Naive thymus-derived CD8-positive, alpha-beta T cell (primary cell): Measurements from ENCODE around the gene KRT34. TPM values are rescaled to one million over a fixed set of nuclear protein-coding genes. Genes with fewer than 3 reads are reported as not detected.

Source experiments
- ATAC-seq, 2 donors: fragments of 150-1000 bp; cut with Tn5 transposase in 1 of 2; sonication (Bioruptor Pico), chemical (Tn5 transposase) in 1 of 2; 1 replicate in 1 of 2; 2 replicates in 1 of 2; pipeline ENCODE4 v1.10.0; 2021; ENCODE audit warnings: mild to moderate bottlenecking in 2 of 2, moderate library complexity in 2 of 2
- POLR2A ChIA-PET: fragments of 350-600 bp; sonication (Branson Sonifier 250); formaldehyde crosslinking; loops from one replicate; lab custom pipeline; 2021; ENCODE audit warnings: antibody characterized with exemption; lab: Charles Lee
- DNase-seq, 10 donors: peaks; one replicate each; pipeline versions ENCODE4 v3.0.0 to v3.0.0-alpha.2; 2020 to 2022
- H3K27ac Mint-ChIP-seq, 10 donors: one replicate each; pipeline ENCODE4 v1.8.0; 2020 to 2022; ENCODE audit warnings: mild to moderate bottlenecking in 10 of 10, mixed read lengths in 10 of 10, moderate library complexity in 4 of 10, inconsistent platforms in 1 of 10
- H3K27me3 Mint-ChIP-seq, 5 donors: one replicate each; pipeline ENCODE4 v1.8.0; 2021 to 2022; ENCODE audit warnings: mixed read lengths in 5 of 5
- H3K36me3 Mint-ChIP-seq, 3 donors: one replicate each; pipeline ENCODE4 v1.8.0; 2020 to 2022; ENCODE audit warnings: mixed read lengths in 3 of 3, mild to moderate bottlenecking in 2 of 3, inconsistent platforms in 1 of 3
- H3K4me1 Mint-ChIP-seq, 4 donors: one replicate each; pipeline ENCODE4 v1.8.0; 2021 to 2022; ENCODE audit warnings: mixed read lengths in 4 of 4
- H3K4me3 Mint-ChIP-seq, 10 donors: one replicate each; pipeline ENCODE4 v1.8.0; 2020 to 2022; ENCODE audit warnings: mild to moderate bottlenecking in 10 of 10, mixed read lengths in 10 of 10, moderate library complexity in 6 of 10, inconsistent platforms in 1 of 10
- H3K9me3 Mint-ChIP-seq, 9 donors: one replicate each; pipeline ENCODE4 v1.8.0; 2020 to 2022; ENCODE audit warnings: mixed read lengths in 9 of 9, mild to moderate bottlenecking in 3 of 9, inconsistent platforms in 1 of 9, moderate library complexity in 1 of 9
- polyA plus RNA-seq, 3 donors: library from polyadenylated mRNA; unstranded; fragments of 300-500 nt; fragmentation: Illumina TruSeq; gene quantifications; one replicate each; pipeline ENCODE4 v1.2.3, GENCODE V29; 2021
- total RNA-seq, 8 experiments: library from RNA in 2 of 8; stranded (reverse) in 2 of 8; gene quantifications; one replicate each; pipeline ENCODE4 v1.2.3 and lab custom pipeline; 2021 to 2026

The KRT34 gene
- total and polyA plus RNA-seq, 5 experiments from 2014 or later: not detected

GRCh38 chr17:41417127-41417526, 35.0 kb upstream of the KRT34 start:
- POLR2A ChIA-PET: no interaction called here
- peaks cover 0 to 3% (median 0%) of the 10 kb centered on the region in 5 donors for H3K27me3 Mint-ChIP-seq

GRCh38 chr17:41416479-41416878, 34.4 kb upstream of the KRT34 start:
- H3K9me3 Mint-ChIP-seq: no peaks in the 10 kb centered on the region

More at GRCh38 chr17:41417127-41417526, 35.0 kb upstream of the KRT34 start:
- no peaks in the 10 kb centered on the region for H3K9me3 Mint-ChIP-seq
- H3K36me3 Mint-ChIP-seq: no peaks in the 10 kb centered on the region
- no peak for ATAC-seq
- peaks cover 5 to 27% (median 19%) of the 10 kb centered on the region in 4 donors for H3K4me1 Mint-ChIP-seq
- DNase-seq: no peak
- no peak overlapping the region for H3K4me3 Mint-ChIP-seq
- peak overlapping the region in 2 of 10 donors; percentile 43 to 54 for H3K27ac Mint-ChIP-seq

GRCh38 chr17:41415833-41416335, 33.8 kb upstream of the KRT34 start:
- Mint-ChIP-seq H3K4me3 (no peak overlapping the region), H3K36me3 (no peaks in the 10 kb centered on the region), H3K4me1 (peaks cover 5 to 27% (median 18%) of the 10 kb centered on the region in 4 donors), H3K9me3 (no peaks in the 10 kb centered on the region), H3K27me3 (peaks cover 0 to 3% (median 0%) of the 10 kb centered on the region in 5 donors), H3K27ac (peak overlapping the region in 1 of 10 donors; percentile 17)
- no peak for DNase-seq
- ATAC-seq: no peak
- POLR2A ChIA-PET: no interaction called here

More at GRCh38 chr17:41416479-41416878, 34.4 kb upstream of the KRT34 start:
- DNase-seq: no peak
- ATAC-seq: no peak
- H3K4me1 Mint-ChIP-seq: peaks cover 5 to 27% (median 19%) of the 10 kb centered on the region in 4 donors
- H3K4me3 Mint-ChIP-seq: no peak overlapping the region
- no peak overlapping the region for H3K27ac Mint-ChIP-seq
- peaks cover 0 to 3% (median 0%) of the 10 kb centered on the region in 5 donors for H3K27me3 Mint-ChIP-seq
- POLR2A ChIA-PET: no interaction called here
- H3K36me3 Mint-ChIP-seq: no peaks in the 10 kb centered on the region

- no peak overlapping the region for H3K27ac Mint-ChIP-seq
- no peak for DNase-seq
- POLR2A ChIA-PET: no interaction called here
- H3K27me3 Mint-ChIP-seq: peaks cover 0 to 1% (median 0%) of the 10 kb centered on the region in 5 donors
- H3K36me3 Mint-ChIP-seq: no peaks in the 10 kb centered on the region
- H3K4me1 Mint-ChIP-seq: peaks cover 5 to 23% (median 16%) of the 10 kb centered on the region in 4 donors
- no peaks in the 10 kb centered on the region for H3K9me3 Mint-ChIP-seq
- H3K4me3 Mint-ChIP-seq: no peak overlapping the region
- ATAC-seq: no peak
Observed at GRCh38 chr17:41415411-41415810, 33.3 kb upstream of the KRT34 start.

- Mint-ChIP-seq H3K4me3 (no peak overlapping the region), H3K36me3 (no peaks in the 10 kb centered on the region), H3K27ac (no peak overlapping the region), H3K9me3 (no peaks in the 10 kb centered on the region), H3K4me1 (peaks cover 7 to 22% (median 13%) of the 10 kb centered on the region in 4 donors), H3K27me3 (peaks cover 0 to 2% (median 0%) of the 10 kb centered on the region in 5 donors)
- POLR2A ChIA-PET: no interaction called here
- no peak for DNase-seq
- ATAC-seq: no peak
Observed at GRCh38 chr17:41413982-41414381, 31.9 kb upstream of the KRT34 start.

- ATAC-seq: no peak
- H3K27me3 Mint-ChIP-seq: peaks cover 0 to 2% (median 0%) of the 10 kb centered on the region in 5 donors
- no peak for DNase-seq
- H3K9me3 Mint-ChIP-seq: no peaks in the 10 kb centered on the region
- POLR2A ChIA-PET: no interaction called here
- H3K27ac Mint-ChIP-seq: no peak overlapping the region
- peaks cover 11 to 27% (median 18%) of the 10 kb centered on the region in 4 donors for H3K4me1 Mint-ChIP-seq
- no peaks in the 10 kb centered on the region for H3K36me3 Mint-ChIP-seq
- no peak overlapping the region for H3K4me3 Mint-ChIP-seq
Observed at GRCh38 chr17:41413353-41413957, 31.3 kb upstream of the KRT34 start.

- peaks cover 0 to 2% (median 0%) of the 10 kb centered on the region in 5 donors for H3K27me3 Mint-ChIP-seq
- no peak overlapping the region for H3K4me3 Mint-ChIP-seq
- peak overlapping the region in 1 of 10 donors; percentile 11 for H3K27ac Mint-ChIP-seq
- DNase-seq (no peak), ATAC-seq (no peak)
- no peaks in the 10 kb centered on the region for H3K9me3 Mint-ChIP-seq
- POLR2A ChIA-PET: interaction anchor here (0.7 kb wide), 2 partner anchors 96 to 894 kb away, joined by 3 to 4 read pairs; no protein-coding TSS in a partner anchor
- no peaks in the 10 kb centered on the region for H3K36me3 Mint-ChIP-seq
- H3K4me1 Mint-ChIP-seq: peaks cover 8 to 22% (median 16%) of the 10 kb centered on the region in 4 donors
Observed at GRCh38 chr17:41411072-41411840, 29.1 kb upstream of the KRT34 start.

GRCh38 chr17:41407226-41407625, 25.1 kb upstream of the KRT34 start:
- no peaks in the 10 kb centered on the region for H3K9me3 Mint-ChIP-seq
- no peaks in the 10 kb centered on the region for H3K36me3 Mint-ChIP-seq
- peaks cover 27 to 44% (median 37%) of the 10 kb centered on the region in 4 donors for H3K4me1 Mint-ChIP-seq
- H3K27me3 Mint-ChIP-seq: peaks cover 0 to 2% (median 0%) of the 10 kb centered on the region in 5 donors
- no peak overlapping the region for H3K4me3 Mint-ChIP-seq
- H3K27ac Mint-ChIP-seq: no peak overlapping the region
- no peak for DNase-seq
- no peak for ATAC-seq
- POLR2A ChIA-PET: no interaction called here

GRCh38 chr17:41406205-41406604, 24.1 kb upstream of the KRT34 start:
- POLR2A ChIA-PET: no interaction called here
- peak overlapping the region in 1 of 10 donors; percentile 21 for H3K27ac Mint-ChIP-seq
- no peak for DNase-seq
- H3K9me3 Mint-ChIP-seq: no peaks in the 10 kb centered on the region
- peaks cover 0 to 2% (median 0%) of the 10 kb centered on the region in 5 donors for H3K27me3 Mint-ChIP-seq
- H3K4me3 Mint-ChIP-seq: no peak overlapping the region
- H3K4me1 Mint-ChIP-seq: peaks cover 27 to 45% (median 37%) of the 10 kb centered on the region in 4 donors
- ATAC-seq: no peak
- no peaks in the 10 kb centered on the region for H3K36me3 Mint-ChIP-seq

- DNase-seq: no peak
Observed at GRCh38 chr17:41404024-41404671, 22.0 kb upstream of the KRT34 start.

GRCh38 chr17:41403404-41404023, 21.4 kb upstream of the KRT34 start:
- peaks cover 0 to 2% (median 0%) of the 10 kb centered on the region in 5 donors for H3K27me3 Mint-ChIP-seq
- DNase-seq (no peak), ATAC-seq (no peak)
- POLR2A ChIA-PET: interaction anchor here (0.9 kb wide), 1 partner anchor 13 kb away, joined by 3 read pairs; no protein-coding TSS in a partner anchor
- H3K4me3 Mint-ChIP-seq: no peak overlapping the region
- H3K4me1 Mint-ChIP-seq: peaks cover 19 to 35% (median 30%) of the 10 kb centered on the region in 4 donors
- H3K9me3 Mint-ChIP-seq: peaks cover 0 to 1% (median 0%) of the 10 kb centered on the region in 9 donors
- peak overlapping the region in 1 of 10 donors; percentile 57 for H3K27ac Mint-ChIP-seq
- no peaks in the 10 kb centered on the region for H3K36me3 Mint-ChIP-seq

More at GRCh38 chr17:41404024-41404671, 22.0 kb upstream of the KRT34 start:
- peaks cover 25 to 40% (median 36%) of the 10 kb centered on the region in 4 donors for H3K4me1 Mint-ChIP-seq
- peaks cover 0 to 2% (median 0%) of the 10 kb centered on the region in 5 donors for H3K27me3 Mint-ChIP-seq
- ATAC-seq: peak in 1 of 2 donors; percentile 10
- no peaks in the 10 kb centered on the region for H3K36me3 Mint-ChIP-seq
- peak overlapping the region in 1 of 10 donors; percentile 3 for H3K4me3 Mint-ChIP-seq
- H3K9me3 Mint-ChIP-seq: peaks cover 0 to 1% (median 0%) of the 10 kb centered on the region in 9 donors
- H3K27ac Mint-ChIP-seq: peak overlapping the region in 3 of 10 donors; percentile 2 to 50 (median 6)
- POLR2A ChIA-PET: interaction anchor here (0.9 kb wide), 1 partner anchor 13 kb away, joined by 3 read pairs; no protein-coding TSS in a partner anchor

- peak overlapping the region in 1 of 10 donors; percentile 79 for H3K27ac Mint-ChIP-seq
Observed at GRCh38 chr17:41402161-41402560, 20.1 kb upstream of the KRT34 start.

More at GRCh38 chr17:41402161-41402560, 20.1 kb upstream of the KRT34 start:
- H3K36me3 Mint-ChIP-seq: no peaks in the 10 kb centered on the region
- POLR2A ChIA-PET: no interaction called here
- H3K9me3 Mint-ChIP-seq: peaks cover 0 to 1% (median 0%) of the 10 kb centered on the region in 9 donors
- no peak overlapping the region for H3K4me3 Mint-ChIP-seq
- no peak for ATAC-seq
- no peak for DNase-seq
- peaks cover 0 to 4% (median 0%) of the 10 kb centered on the region in 5 donors for H3K27me3 Mint-ChIP-seq
- H3K4me1 Mint-ChIP-seq: peaks cover 16 to 32% (median 26%) of the 10 kb centered on the region in 4 donors
